ENCODE measurements around the gene CTNND2.

DNA sequence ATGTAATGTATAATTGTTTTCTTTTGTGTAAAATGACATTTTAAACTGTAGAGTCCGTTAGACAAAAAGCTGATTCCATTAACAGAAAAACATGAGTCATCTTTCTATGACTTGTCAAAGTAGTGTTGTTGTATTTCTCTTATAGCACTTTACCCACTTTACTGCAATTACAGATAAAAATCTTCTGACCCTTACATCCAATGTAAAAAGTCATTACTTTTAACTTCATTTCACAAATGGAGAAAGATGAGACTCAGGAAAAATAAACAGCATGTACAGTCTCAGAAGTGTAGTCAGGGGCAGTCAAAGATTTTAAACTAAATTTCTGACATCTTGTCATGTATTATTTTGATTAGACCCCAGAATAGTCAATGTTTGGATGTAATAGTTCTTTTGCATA lies 146.6 kb downstream of the CTNND2 start:
- TF ChIP-seq CTCF (IDR thresholded peaks at IDR 0.05) (no peak), POLR2A (IDR thresholded peaks at IDR 0.05) (no peak)

Data from thyroid gland (tissue), 4 donors.